Gastrocnemius medialis (tissue), 4 donors: ENCODE measurements around the gene SLC4A9. TPM values are rescaled to one million over a fixed set of nuclear protein-coding genes. Genes with fewer than 3 reads are reported as not detected.
A peak's percentile ranks its signal among the peaks of the same experiment; 100 is the strongest.

Experiments used
- ATAC-seq, 2 donors: fragments of 150-250 bp; one replicate each; pipeline ENCODE4 v1.9.1; 2016
- DNase-seq, 2 donors: peaks; one replicate each; pipeline ENCODE4 v3.0.0-alpha.2; 2019
- H3K27ac ChIP-seq, 4 donors: fragments of 200-600 bp; sonication (generic); 1 replicate in 1 of 4; 2 replicates in 3 of 4; pipeline ENCODE4 v1.5.1; 2016 to 2018; ENCODE audit warnings: mild to moderate bottlenecking in 2 of 4, moderate library complexity in 1 of 4
- H3K27me3 ChIP-seq, 3 donors: fragments of 200-600 bp; sonication (generic) in 2 of 3; 1 replicate in 1 of 3; 2 replicates in 2 of 3; pipeline versions ENCODE4 v1.5.1 to v1.6.0; 2016 to 2019; ENCODE audit warnings: mild to moderate bottlenecking in 1 of 3, moderate library complexity in 1 of 3
- H3K36me3 ChIP-seq, 2 donors: fragments of 200-600 bp; sonication (generic) in 1 of 2; one replicate each; pipeline ENCODE4 v1.5.1; 2017 to 2018
- H3K4me1 ChIP-seq, 2 donors: fragments of 200-600 bp; sonication (generic) in 1 of 2; one replicate each; pipeline ENCODE4 v1.5.1; 2016 to 2017; ENCODE audit warnings: mild to moderate bottlenecking in 2 of 2
- H3K4me3 ChIP-seq, 4 donors: fragments of 200-600 bp; sonication (generic) in 3 of 4; 1 replicate in 1 of 4; 2 replicates in 3 of 4; pipeline ENCODE4 v1.5.1; 2016 to 2019; ENCODE audit warnings: mild to moderate bottlenecking in 2 of 4
- H3K9me3 ChIP-seq, 3 donors: fragments of 200-600 bp; sonication (generic) in 2 of 3; 1 replicate in 1 of 3; 2 replicates in 2 of 3; pipeline ENCODE4 v1.5.1; 2016 to 2019
- POLR2A ChIP-seq, 2 donors: fragments of 450-650 bp; IDR thresholded peaks; one replicate each; pipeline ENCODE4 v1.6.1; 2017; ENCODE audit warnings: antibody characterized with exemption in 2 of 2, mild to moderate bottlenecking in 2 of 2, moderate library complexity in 2 of 2
- in situ Hi-C, 4 donors: fragments of 200-750 bp; cut with MboI; loops; one replicate each; pipeline versions ENCODE4 v1.15.0 to v1.8.0; 2017; ENCODE audit warnings: low sequenced_read_pairs in 4 of 4
- intact Hi-C: fragments of 100-400 bp; cut with DNase I; formaldehyde crosslinking; loops from one replicate; pipeline ENCODE4 v1.15.1; 2023; ENCODE audit warnings: low total_unique reads
- total RNA-seq, 4 donors: library from RNA; depleted of rRNA; stranded (reverse); fragments of >200 nt; gene quantifications; one replicate each; pipeline versions ENCODE4 v1.1.0 to v1.2.3, GENCODE V29; 2016
- TF ChIP-seq, protein P1 (sequence below), 5 experiments: fragments of 450-650 bp in 3 of 5; fragments of 200-600 bp in 2 of 5; sonication (generic) in 2 of 5; IDR thresholded peaks in 4 of 5; conservative IDR thresholded peaks in 1 of 5; 1 replicate in 4 of 5; 2 replicates in 1 of 5; pipeline ENCODE4 v1.5.1; 2016 to 2019; ENCODE audit warnings: antibody characterized with exemption in 5 of 5, mild to moderate bottlenecking in 3 of 5, moderate library complexity in 3 of 5

Gene SLC4A9
- total RNA-seq, 4 donors from 2014 or later = not detected

DNA sequence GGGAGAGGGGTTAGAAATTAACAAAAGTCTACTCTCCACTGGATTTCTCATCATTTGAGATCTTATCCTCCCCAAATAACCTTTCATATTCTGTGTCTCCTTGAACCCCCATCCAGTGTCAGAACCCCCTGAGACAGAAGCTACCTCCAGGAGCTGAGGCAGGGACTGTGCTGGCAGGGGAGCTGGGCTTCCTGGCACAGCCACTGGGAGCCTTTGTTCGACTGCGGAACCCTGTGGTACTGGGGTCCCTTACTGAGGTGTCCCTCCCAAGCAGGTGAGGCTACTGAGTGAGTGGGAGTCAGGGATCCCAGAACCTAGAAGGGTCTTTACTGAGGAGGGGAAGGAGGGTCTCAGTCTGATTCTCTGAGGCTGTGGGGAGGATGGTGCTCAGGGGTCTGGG is 1.9 kb downstream of the SLC4A9 start:
- DNase-seq (no peak), ATAC-seq (no peak)
- Histone ChIP-seq H3K9me3 (no peaks in the 10 kb centered on the region), H3K4me3 (no peak overlapping the region), H3K36me3 (no peaks in the 10 kb centered on the region), H3K27ac (no peak overlapping the region), H3K27me3 (no peaks in the 10 kb centered on the region), H3K4me1 (peaks cover 3 to 8% of the 10 kb centered on the region in 2 donors)
- intact Hi-C loops (no loop called here), in situ Hi-C loops (loop anchor here in 1 of 4 donors (25.0 kb wide), 1 partner anchor 575 kb away; the partner anchor contains the start of gene PSD2)
- TF ChIP-seq POLR2A (IDR thresholded peaks at IDR 0.05) = no peak
- TF ChIP-seq, protein P1, sequence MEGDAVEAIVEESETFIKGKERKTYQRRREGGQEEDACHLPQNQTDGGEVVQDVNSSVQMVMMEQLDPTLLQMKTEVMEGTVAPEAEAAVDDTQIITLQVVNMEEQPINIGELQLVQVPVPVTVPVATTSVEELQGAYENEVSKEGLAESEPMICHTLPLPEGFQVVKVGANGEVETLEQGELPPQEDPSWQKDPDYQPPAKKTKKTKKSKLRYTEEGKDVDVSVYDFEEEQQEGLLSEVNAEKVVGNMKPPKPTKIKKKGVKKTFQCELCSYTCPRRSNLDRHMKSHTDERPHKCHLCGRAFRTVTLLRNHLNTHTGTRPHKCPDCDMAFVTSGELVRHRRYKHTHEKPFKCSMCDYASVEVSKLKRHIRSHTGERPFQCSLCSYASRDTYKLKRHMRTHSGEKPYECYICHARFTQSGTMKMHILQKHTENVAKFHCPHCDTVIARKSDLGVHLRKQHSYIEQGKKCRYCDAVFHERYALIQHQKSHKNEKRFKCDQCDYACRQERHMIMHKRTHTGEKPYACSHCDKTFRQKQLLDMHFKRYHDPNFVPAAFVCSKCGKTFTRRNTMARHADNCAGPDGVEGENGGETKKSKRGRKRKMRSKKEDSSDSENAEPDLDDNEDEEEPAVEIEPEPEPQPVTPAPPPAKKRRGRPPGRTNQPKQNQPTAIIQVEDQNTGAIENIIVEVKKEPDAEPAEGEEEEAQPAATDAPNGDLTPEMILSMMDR (IDR thresholded peaks at IDR 0.05 in 4 of 5, conservative IDR thresholded peaks at IDR 0.05 in 1 of 5) = no peak

DNA sequence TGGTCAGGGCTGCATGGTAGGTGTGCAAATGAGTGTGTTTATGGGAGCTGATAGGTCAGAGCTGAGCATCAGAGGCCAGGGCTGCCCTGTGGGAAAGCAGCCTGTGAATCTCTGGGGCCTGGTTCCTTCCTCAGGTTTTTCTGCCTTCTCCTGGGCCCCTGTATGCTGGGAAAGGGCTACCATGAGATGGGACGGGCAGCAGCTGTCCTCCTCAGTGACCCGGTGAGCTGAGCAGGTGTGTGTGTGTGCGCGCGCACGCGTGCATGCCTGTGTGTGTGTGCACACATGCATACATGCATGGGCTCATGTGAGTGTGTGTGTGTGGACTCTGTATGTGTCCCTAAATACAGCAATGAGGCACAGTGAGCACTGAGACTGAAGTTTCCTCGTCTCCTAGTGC is 2.3 kb downstream of the SLC4A9 start:
- no peak for TF ChIP-seq POLR2A (IDR thresholded peaks at IDR 0.05)
- TF ChIP-seq, protein P1 (IDR thresholded peaks at IDR 0.05 in 4 of 5, conservative IDR thresholded peaks at IDR 0.05 in 1 of 5) = no peak
- Histone ChIP-seq H3K27me3 (no peaks in the 10 kb centered on the region), H3K4me1 (peaks cover 3 to 6% of the 10 kb centered on the region in 2 donors), H3K9me3 (no peaks in the 10 kb centered on the region), H3K27ac (no peak overlapping the region), H3K4me3 (no peak overlapping the region), H3K36me3 (no peaks in the 10 kb centered on the region)
- ATAC-seq (no peak), DNase-seq (no peak)
- intact Hi-C loops = no loop called here
- in situ Hi-C loops = loop anchor here in 1 of 4 donors (25.0 kb wide), 1 partner anchor 575 kb away; the partner anchor contains the start of gene PSD2

DNA sequence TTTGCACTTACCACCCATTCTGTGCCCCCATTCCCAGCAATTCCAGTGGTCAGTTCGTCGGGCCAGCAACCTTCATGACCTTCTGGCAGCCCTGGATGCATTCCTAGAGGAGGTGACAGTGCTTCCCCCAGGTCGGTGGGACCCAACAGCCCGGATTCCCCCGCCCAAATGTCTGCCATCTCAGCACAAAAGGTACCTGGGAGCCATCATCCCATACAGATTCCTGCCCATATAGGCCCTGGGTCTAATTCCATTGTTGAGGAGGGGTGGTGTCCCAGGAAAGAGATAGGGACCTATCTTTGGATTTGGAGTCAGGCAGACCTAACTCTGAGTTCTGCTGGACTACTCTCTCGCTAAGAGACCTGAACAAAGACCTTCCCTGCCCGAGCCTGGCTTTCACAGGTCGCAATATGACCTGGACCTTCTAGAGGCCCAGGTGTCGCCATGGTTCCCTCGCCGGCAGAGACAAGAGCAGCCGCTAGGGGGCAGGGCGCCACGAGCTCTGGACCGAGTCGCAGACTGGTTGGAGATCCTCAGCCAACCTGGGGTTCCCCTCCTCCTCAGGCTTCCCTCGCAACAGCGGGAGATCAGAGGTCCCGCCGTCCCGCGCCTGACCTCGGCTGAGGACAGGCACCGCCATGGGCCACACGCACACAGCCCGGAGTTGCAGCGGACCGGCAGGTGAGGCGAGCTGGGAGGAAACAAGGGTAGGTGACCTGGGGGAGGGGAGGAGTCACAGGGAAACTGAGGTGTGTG is 3.1 kb downstream of the SLC4A9 start:
- no peaks in the 10 kb centered on the region for H3K9me3 ChIP-seq
- no peaks in the 10 kb centered on the region for H3K36me3 ChIP-seq
- no peak overlapping the region for H3K27ac ChIP-seq
- in situ Hi-C loops (loop anchor here in 1 of 4 donors (25.0 kb wide), 1 partner anchor 576 kb away; the partner anchor contains the start of gene PSD2), intact Hi-C loops (no loop called here)
- TF ChIP-seq POLR2A (IDR thresholded peaks at IDR 0.05) = no peak
- TF ChIP-seq, protein P1 (IDR thresholded peaks at IDR 0.05 in 4 of 5, conservative IDR thresholded peaks at IDR 0.05 in 1 of 5) = peak; percentile 74 to 92 (median 84)
- H3K4me3 ChIP-seq = peak overlapping the region in 2 of 4 donors; percentile 33 to 39
- H3K4me1 ChIP-seq = no peaks in the 10 kb centered on the region
- peak; percentile 55 to 57 for DNase-seq
- no peaks in the 10 kb centered on the region for H3K27me3 ChIP-seq
- ATAC-seq = peak; percentile 59 to 77

DNA sequence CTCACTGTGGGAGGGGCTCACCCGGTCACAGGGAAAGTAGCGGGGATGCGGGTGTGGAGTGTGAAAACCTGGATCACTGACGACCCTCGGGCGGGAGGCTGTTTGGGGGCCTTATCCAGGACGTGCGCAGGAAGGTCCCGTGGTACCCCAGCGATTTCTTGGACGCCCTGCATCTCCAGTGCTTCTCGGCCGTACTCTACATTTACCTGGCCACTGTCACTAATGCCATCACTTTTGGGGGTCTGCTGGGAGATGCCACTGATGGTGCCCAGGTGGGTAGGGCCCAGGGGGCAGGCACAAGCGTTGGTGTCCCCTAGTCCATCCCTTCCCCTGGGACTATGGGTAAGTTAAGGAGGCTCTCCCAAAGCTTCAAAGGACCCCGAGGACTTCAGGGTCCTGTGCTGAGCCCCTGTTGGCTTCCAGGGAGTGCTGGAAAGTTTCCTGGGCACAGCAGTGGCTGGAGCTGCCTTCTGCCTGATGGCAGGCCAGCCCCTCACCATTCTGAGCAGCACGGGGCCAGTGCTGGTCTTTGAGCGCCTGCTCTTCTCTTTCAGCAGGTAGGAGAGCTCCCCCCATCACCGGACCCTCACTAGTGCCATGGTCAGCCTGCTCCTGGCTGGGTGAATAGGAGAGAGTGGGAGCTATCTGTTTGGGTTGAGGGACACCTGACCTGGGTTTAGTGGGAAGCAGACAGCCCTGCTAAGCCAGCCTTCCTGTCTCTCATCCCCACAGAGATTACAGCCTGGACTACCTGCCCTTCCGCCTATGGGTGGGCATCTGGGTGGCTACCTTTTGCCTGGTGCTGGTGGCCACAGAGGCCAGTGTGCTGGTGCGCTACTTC is 3.9 kb downstream of the SLC4A9 start:
- intact Hi-C loops (no loop called here), in situ Hi-C loops (loop anchor here in 1 of 4 donors (25.0 kb wide), 1 partner anchor 577 kb away; the partner anchor contains the start of gene PSD2)
- ATAC-seq (no peak), DNase-seq (no peak)
- no peaks in the 10 kb centered on the region for H3K27me3 ChIP-seq
- H3K4me3 ChIP-seq = peak overlapping the region in 2 of 4 donors; percentile 33 to 39
- no peak for TF ChIP-seq POLR2A (IDR thresholded peaks at IDR 0.05)
- TF ChIP-seq, protein P1 (IDR thresholded peaks at IDR 0.05 in 4 of 5, conservative IDR thresholded peaks at IDR 0.05 in 1 of 5) = no peak
- no peaks in the 10 kb centered on the region for H3K36me3 ChIP-seq
- no peaks in the 10 kb centered on the region for H3K9me3 ChIP-seq
- no peaks in the 10 kb centered on the region for H3K4me1 ChIP-seq
- H3K27ac ChIP-seq = no peak overlapping the region
